ENCODE data around the gene C11orf91. TPM values are rescaled to one million over a fixed set of nuclear protein-coding genes. Genes with fewer than 3 reads are reported as not detected.

Gene C11orf91
- total RNA-seq, 1 donor from 2014 or later, result not detected

DNA sequence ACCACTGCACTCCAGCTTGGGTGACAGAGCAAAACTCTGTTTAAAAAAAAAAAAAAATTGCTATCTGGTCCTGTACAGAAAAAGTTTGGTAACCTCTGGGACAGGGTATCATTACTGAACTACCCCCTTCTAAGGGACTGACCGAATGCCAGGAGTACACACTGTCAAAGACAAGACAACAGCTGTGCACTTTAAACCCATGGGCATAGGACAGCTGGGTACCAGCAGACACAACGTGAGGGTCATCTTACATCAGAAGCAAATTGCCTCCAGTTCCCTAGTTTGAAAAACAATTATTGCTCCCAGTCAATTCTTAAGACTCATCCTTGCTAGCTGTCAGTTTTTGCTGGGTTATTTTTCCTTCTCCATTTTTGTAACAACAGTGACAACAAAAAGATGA is 17.8 kb upstream of the C11orf91 start:
- no peak for DNase-seq
- intact Hi-C loops (cut with micrococcal nuclease), result no loop called here
- H3K27ac ChIP-seq (replicated peaks), result peak overlapping the region; percentile 93
- peaks cover 82% of the 10 kb centered on the region for H3K36me3 ChIP-seq
- TF ChIP-seq, protein P1, sequence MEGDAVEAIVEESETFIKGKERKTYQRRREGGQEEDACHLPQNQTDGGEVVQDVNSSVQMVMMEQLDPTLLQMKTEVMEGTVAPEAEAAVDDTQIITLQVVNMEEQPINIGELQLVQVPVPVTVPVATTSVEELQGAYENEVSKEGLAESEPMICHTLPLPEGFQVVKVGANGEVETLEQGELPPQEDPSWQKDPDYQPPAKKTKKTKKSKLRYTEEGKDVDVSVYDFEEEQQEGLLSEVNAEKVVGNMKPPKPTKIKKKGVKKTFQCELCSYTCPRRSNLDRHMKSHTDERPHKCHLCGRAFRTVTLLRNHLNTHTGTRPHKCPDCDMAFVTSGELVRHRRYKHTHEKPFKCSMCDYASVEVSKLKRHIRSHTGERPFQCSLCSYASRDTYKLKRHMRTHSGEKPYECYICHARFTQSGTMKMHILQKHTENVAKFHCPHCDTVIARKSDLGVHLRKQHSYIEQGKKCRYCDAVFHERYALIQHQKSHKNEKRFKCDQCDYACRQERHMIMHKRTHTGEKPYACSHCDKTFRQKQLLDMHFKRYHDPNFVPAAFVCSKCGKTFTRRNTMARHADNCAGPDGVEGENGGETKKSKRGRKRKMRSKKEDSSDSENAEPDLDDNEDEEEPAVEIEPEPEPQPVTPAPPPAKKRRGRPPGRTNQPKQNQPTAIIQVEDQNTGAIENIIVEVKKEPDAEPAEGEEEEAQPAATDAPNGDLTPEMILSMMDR (IDR thresholded peaks at IDR 0.05; ENCODE audit: borderline replicate concordance), result no peak
- no peaks in the 10 kb centered on the region for H3K9me3 ChIP-seq (replicated peaks)
- no peak overlapping the region for H3K4me3 ChIP-seq
- H3K4me1 ChIP-seq, result peaks cover 100% of the 10 kb centered on the region
- H3K27me3 ChIP-seq (ENCODE audit: low read depth), result no peaks in the 10 kb centered on the region

DNA sequence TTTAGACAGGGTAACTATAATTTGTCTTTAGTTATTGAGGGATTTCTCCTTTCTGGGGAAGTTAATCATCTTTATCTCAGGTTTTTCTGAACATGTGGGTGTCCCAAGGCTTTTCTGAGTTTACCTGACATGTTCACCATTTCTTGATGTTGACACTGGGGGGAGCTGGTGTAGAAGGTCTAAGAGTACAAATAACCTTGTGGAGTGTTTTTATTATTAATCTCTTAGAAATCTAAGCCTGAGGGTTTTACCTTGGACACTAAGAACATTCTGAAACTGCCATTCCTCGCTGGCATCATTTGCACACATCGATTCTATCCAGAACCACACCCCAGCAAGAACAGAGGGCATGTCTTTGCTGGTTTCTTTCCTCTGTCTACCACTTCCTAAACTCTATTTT is 15.6 kb upstream of the C11orf91 start:
- H3K4me1 ChIP-seq, result peaks cover 93% of the 10 kb centered on the region
- H3K9me3 ChIP-seq (replicated peaks), result no peaks in the 10 kb centered on the region
- H3K27me3 ChIP-seq (ENCODE audit: low read depth), result no peaks in the 10 kb centered on the region
- no peak overlapping the region for H3K4me3 ChIP-seq
- TF ChIP-seq, protein P1 (IDR thresholded peaks at IDR 0.05; ENCODE audit: borderline replicate concordance), result peak; percentile 54
- H3K36me3 ChIP-seq, result peaks cover 90% of the 10 kb centered on the region
- peak overlapping the region; percentile 82 for H3K27ac ChIP-seq (replicated peaks)
- intact Hi-C loops (cut with micrococcal nuclease), result no loop called here
- DNase-seq, result no peak

GRCh38 chr11:33713856-33714398 is 13.3 kb upstream of the C11orf91 start:
- DNase-seq, result no peak
- Histone ChIP-seq H3K36me3 (peaks cover 91% of the 10 kb centered on the region), H3K27me3 (ENCODE audit: low read depth) (no peaks in the 10 kb centered on the region), H3K27ac (replicated peaks) (peak overlapping the region; percentile 82), H3K9me3 (replicated peaks) (no peaks in the 10 kb centered on the region), H3K4me1 (peaks cover 88% of the 10 kb centered on the region), H3K4me3 (no peak overlapping the region)
- TF ChIP-seq, protein P1 (IDR thresholded peaks at IDR 0.05; ENCODE audit: borderline replicate concordance), result no peak
- intact Hi-C loops (cut with micrococcal nuclease), result no loop called here

- TF ChIP-seq, protein P1 (IDR thresholded peaks at IDR 0.05; ENCODE audit: borderline replicate concordance), result no peak
- DNase-seq, result no peak
- intact Hi-C loops (cut with micrococcal nuclease), result no loop called here
- Histone ChIP-seq H3K27me3 (ENCODE audit: low read depth) (no peaks in the 10 kb centered on the region), H3K9me3 (replicated peaks) (no peaks in the 10 kb centered on the region), H3K27ac (replicated peaks) (peak overlapping the region; percentile 82), H3K4me1 (peaks cover 88% of the 10 kb centered on the region), H3K36me3 (peaks cover 91% of the 10 kb centered on the region), H3K4me3 (no peak overlapping the region)
These were observed 12.7 kb upstream of the C11orf91 start for GRCh38 chr11:33713151-33713855.

DNA sequence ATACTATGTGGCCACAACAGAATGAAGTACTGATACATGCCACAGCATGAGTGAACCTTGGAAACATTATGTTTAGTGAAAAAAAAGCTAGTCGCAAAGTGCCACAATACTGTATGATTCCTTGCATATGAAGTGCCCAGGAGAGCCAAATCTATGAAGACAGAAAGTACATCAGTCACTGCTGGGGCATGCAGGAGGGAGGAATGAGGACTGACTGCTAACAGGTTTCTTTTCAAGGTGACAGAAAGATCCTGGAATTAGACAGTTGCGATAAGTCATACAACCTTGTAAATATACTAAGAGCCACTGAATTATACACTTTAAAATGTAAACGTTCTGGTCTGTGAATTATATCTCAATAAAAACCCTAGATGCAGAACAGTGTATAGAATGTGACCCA is 11.8 kb upstream of the C11orf91 start:
- no peak overlapping the region for H3K4me3 ChIP-seq
- peaks cover 88% of the 10 kb centered on the region for H3K36me3 ChIP-seq
- no peak for DNase-seq
- H3K9me3 ChIP-seq (replicated peaks), result no peaks in the 10 kb centered on the region
- TF ChIP-seq, protein P1 (IDR thresholded peaks at IDR 0.05; ENCODE audit: borderline replicate concordance), result no peak
- H3K27me3 ChIP-seq (ENCODE audit: low read depth), result no peaks in the 10 kb centered on the region
- H3K27ac ChIP-seq (replicated peaks), result peak overlapping the region; percentile 82
- peaks cover 88% of the 10 kb centered on the region for H3K4me1 ChIP-seq
- intact Hi-C loops (cut with micrococcal nuclease), result no loop called here
